Measurements from ENCODE around the gene FKBP7. TPM values are rescaled to one million over a fixed set of nuclear protein-coding genes. Genes with fewer than 3 reads are reported as not detected.
A peak's percentile ranks its signal among the peaks of the same experiment; 100 is the strongest.

The FKBP7 gene
- total and polyA plus RNA-seq, 2 of the 13 experiments (the other 11 are each of a cell fraction or from before 2014, with no cell fraction given): 12.4 to 14.8 TPM

GRCh38 chr2:178480227-178481181, 2.1 kb upstream of the FKBP7 start, which contains the start of gene PLEKHA3 (continued):
- TF ChIP-seq, protein P1, sequence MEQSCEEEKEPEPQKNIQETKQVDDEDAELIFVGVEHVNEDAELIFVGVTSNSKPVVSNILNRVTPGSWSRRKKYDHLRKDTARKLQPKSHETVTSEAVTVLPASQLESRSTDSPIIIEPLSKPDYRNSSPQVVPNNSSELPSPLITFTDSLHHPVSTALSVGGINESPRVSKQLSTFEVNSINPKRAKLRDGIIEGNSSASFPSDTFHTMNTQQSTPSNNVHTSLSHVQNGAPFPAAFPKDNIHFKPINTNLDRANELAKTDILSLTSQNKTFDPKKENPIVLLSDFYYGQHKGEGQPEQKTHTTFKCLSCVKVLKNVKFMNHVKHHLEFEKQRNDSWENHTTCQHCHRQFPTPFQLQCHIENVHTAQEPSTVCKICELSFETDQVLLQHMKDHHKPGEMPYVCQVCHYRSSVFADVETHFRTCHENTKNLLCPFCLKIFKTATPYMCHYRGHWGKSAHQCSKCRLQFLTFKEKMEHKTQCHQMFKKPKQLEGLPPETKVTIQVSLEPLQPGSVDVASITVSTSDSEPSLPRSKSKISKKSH (CRISPR knock-in tag; IDR thresholded peaks at IDR 0.05; ENCODE audit: borderline replicate concordance): no peak; the same call in 1 of the 2 replicates
- TF ChIP-seq CHCHD3 (CRISPR knock-in tag; IDR thresholded peaks at IDR 0.05): no peak
- TF ChIP-seq ZNF331 (CRISPR knock-in tag; IDR thresholded peaks at IDR 0.05): peak; percentile 75; the same call in 1 of the 2 replicates
- 0 out of 2 replicates have a peak, but pooled peaks have one; percentile 10 for TF ChIP-seq KIAA2018 (CRISPR knock-in tag; IDR thresholded peaks at IDR 0.05; ENCODE audit: borderline replicate concordance)
- TF ChIP-seq ZNF547 (CRISPR knock-in tag; IDR thresholded peaks at IDR 0.05): peak; percentile 52; the same call in 1 of the 2 replicates
- peak; percentile 69 to 81; a peak in 3 of 4 replicates for TF ChIP-seq HMGXB4 (CRISPR knock-in tag; IDR thresholded peaks at IDR 0.05; ENCODE audit: borderline replicate concordance in 1 of 2, low read depth in 1 of 2)
- 0 out of 2 replicates have a peak, but pooled peaks have one; percentile 30 for TF ChIP-seq ZBTB4 (CRISPR knock-in tag; IDR thresholded peaks at IDR 0.05; ENCODE audit: borderline replicate concordance)
- TF ChIP-seq FOXO1 (CRISPR knock-in tag; IDR thresholded peaks at IDR 0.05): no peak
- peak; percentile 74 for TF ChIP-seq HNF4A (CRISPR knock-in tag; IDR thresholded peaks at IDR 0.05)
- peak; percentile 6; the same call in 1 of the 2 replicates for TF ChIP-seq KDM5A (IDR thresholded peaks at IDR 0.05; ENCODE audit: borderline replicate concordance, low read length)
- no peak for TF ChIP-seq CHD4 (IDR thresholded peaks at IDR 0.05; ENCODE audit: borderline replicate concordance, low read length)
